Measurements from ENCODE around the gene GRM7. TPM values are rescaled to one million over a fixed set of nuclear protein-coding genes. Genes with fewer than 3 reads are reported as not detected.

GRM7 gene
- total RNA-seq, 1 experiment from 2014 or later, result not detected

DNA sequence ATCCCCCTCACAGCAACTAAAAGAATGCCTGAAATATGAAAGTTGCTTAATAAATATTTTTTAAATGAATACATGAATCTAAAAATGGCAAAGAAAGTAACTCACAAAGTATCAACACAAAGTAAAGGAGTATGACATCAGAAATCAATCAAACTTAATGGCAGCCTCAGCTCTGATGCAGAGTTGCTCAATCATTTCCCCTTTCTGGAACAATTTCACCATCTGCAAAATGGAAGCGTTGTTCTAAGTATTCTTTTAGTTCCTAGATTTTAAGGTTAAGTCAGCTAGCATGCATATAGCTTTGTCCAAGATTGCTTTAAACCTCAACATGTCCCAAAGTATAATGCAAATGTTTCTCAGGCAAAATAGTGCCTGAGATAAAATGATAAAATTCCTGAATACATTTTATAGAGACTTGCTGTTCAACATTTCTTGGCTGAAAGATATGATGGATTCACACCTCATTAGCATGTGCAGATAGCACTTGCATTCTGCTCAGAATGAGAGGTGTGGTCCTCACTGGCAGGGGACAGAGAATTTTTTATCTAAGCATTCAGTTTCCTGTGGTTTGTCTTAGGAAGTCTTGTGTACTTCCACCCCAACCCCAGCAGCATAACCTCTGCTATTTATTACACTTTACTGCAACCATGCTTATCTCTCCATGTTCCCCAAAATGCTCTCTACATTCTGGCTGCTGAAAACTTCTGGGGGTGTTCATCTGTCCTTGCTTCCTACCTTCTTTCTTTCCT lies 429.3 kb downstream of the GRM7 start:
- ChIA-PET POLR2A (ENCODE audit: low non-redundant PET) (no interaction called here), CTCF (no interaction called here)
- no peak for DNase-seq (ENCODE audit: low spot score)
- no peaks in the 10 kb centered on the region for H3K9me3 ChIP-seq (ENCODE audit: low read depth, low read length, poor library complexity, severe bottlenecking)
- no peak overlapping the region for H3K4me3 ChIP-seq (ENCODE audit: low read depth, low read length, poor library complexity, severe bottlenecking)
- TF ChIP-seq, protein P1, sequence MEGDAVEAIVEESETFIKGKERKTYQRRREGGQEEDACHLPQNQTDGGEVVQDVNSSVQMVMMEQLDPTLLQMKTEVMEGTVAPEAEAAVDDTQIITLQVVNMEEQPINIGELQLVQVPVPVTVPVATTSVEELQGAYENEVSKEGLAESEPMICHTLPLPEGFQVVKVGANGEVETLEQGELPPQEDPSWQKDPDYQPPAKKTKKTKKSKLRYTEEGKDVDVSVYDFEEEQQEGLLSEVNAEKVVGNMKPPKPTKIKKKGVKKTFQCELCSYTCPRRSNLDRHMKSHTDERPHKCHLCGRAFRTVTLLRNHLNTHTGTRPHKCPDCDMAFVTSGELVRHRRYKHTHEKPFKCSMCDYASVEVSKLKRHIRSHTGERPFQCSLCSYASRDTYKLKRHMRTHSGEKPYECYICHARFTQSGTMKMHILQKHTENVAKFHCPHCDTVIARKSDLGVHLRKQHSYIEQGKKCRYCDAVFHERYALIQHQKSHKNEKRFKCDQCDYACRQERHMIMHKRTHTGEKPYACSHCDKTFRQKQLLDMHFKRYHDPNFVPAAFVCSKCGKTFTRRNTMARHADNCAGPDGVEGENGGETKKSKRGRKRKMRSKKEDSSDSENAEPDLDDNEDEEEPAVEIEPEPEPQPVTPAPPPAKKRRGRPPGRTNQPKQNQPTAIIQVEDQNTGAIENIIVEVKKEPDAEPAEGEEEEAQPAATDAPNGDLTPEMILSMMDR (conservative IDR thresholded peaks at IDR 0.05; ENCODE audit: low read depth, low read length), result no peak
- no peak for TF ChIP-seq EZH2 (IDR thresholded peaks at IDR 0.05; ENCODE audit: borderline replicate concordance, low read depth, low read length, poor library complexity, severe bottlenecking)
- no peaks in the 10 kb centered on the region for H3K4me1 ChIP-seq (ENCODE audit: insufficient read depth, low read length, poor library complexity, severe bottlenecking)
- intact Hi-C loops (cut with micrococcal nuclease; ENCODE audit: unreplicated experiment), result no loop called here
- no TSS peak for BruUV-seq (replicated peaks)
- no peak overlapping the region for H3K27ac ChIP-seq (ENCODE audit: low read depth, low read length, poor library complexity, severe bottlenecking)
- H3K36me3 ChIP-seq (ENCODE audit: insufficient read depth, low read length, poor library complexity, severe bottlenecking), result no peaks in the 10 kb centered on the region
- no peaks in the 10 kb centered on the region for H3K27me3 ChIP-seq (replicated peaks; ENCODE audit: insufficient read depth, low read depth, low read length, poor library complexity)

DNA sequence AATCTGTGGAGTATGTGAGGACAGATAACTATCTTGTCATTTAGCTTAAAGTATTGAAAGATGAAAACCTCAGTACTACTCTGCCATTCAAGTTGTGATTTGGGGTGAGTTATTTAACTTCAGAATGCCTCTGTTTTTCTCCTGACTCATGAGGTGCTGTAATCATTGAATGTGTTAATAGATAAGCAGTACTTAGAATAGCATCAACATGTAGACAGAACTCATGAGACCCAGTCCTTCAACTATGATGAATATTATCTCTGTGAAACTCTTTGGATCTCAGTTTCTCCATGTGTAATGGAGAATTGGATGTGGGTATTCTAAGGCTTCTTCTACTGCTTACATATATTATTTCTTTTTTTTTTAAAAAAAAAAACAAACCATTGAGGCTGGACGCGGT lies 431.4 kb downstream of the GRM7 start:
- H3K36me3 ChIP-seq (ENCODE audit: insufficient read depth, low read length, poor library complexity, severe bottlenecking), result no peaks in the 10 kb centered on the region
- no peaks in the 10 kb centered on the region for H3K9me3 ChIP-seq (ENCODE audit: low read depth, low read length, poor library complexity, severe bottlenecking)
- no peak overlapping the region for H3K4me3 ChIP-seq (ENCODE audit: low read depth, low read length, poor library complexity, severe bottlenecking)
- H3K27ac ChIP-seq (ENCODE audit: low read depth, low read length, poor library complexity, severe bottlenecking), result no peak overlapping the region
- ChIA-PET CTCF (no interaction called here), POLR2A (ENCODE audit: low non-redundant PET) (no interaction called here)
- no peak for TF ChIP-seq EZH2 (IDR thresholded peaks at IDR 0.05; ENCODE audit: borderline replicate concordance, low read depth, low read length, poor library complexity, severe bottlenecking)
- TF ChIP-seq, protein P1 (conservative IDR thresholded peaks at IDR 0.05; ENCODE audit: low read depth, low read length), result no peak
- DNase-seq (ENCODE audit: low spot score), result no peak
- H3K27me3 ChIP-seq (replicated peaks; ENCODE audit: insufficient read depth, low read depth, low read length, poor library complexity), result no peaks in the 10 kb centered on the region
- BruUV-seq (replicated peaks), result no TSS peak
- no peaks in the 10 kb centered on the region for H3K4me1 ChIP-seq (ENCODE audit: insufficient read depth, low read length, poor library complexity, severe bottlenecking)
- intact Hi-C loops (cut with micrococcal nuclease; ENCODE audit: unreplicated experiment), result no loop called here

DNA sequence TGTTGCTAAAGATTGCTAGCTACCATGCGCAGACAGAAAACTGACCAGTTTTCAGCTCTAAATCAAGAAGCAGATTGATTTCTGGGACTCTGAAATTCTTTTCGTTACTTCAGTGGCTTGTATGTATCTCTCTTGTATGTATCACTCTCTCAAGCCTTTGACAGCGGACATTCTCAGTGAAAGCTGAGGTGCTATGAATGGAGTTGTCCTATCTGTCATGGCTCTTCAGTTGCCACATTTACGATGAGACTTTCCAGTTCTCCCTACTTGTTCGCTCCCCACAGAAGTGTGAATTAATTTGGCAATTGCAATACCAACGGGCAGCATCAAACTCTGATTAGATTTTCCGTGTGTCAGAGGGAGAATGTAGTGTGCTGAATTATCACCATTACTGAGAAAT lies 432.4 kb downstream of the GRM7 start:
- TF ChIP-seq EZH2 (IDR thresholded peaks at IDR 0.05; ENCODE audit: borderline replicate concordance, low read depth, low read length, poor library complexity, severe bottlenecking), result no peak
- TF ChIP-seq, protein P1 (conservative IDR thresholded peaks at IDR 0.05; ENCODE audit: low read depth, low read length), result no peak
- no peak for DNase-seq (ENCODE audit: low spot score)
- Histone ChIP-seq H3K4me3 (ENCODE audit: low read depth, low read length, poor library complexity, severe bottlenecking) (no peak overlapping the region), H3K27ac (ENCODE audit: low read depth, low read length, poor library complexity, severe bottlenecking) (no peak overlapping the region), H3K27me3 (replicated peaks; ENCODE audit: insufficient read depth, low read depth, low read length, poor library complexity) (no peaks in the 10 kb centered on the region), H3K4me1 (ENCODE audit: insufficient read depth, low read length, poor library complexity, severe bottlenecking) (no peaks in the 10 kb centered on the region), H3K9me3 (ENCODE audit: low read depth, low read length, poor library complexity, severe bottlenecking) (no peaks in the 10 kb centered on the region), H3K36me3 (ENCODE audit: insufficient read depth, low read length, poor library complexity, severe bottlenecking) (no peaks in the 10 kb centered on the region)
- ChIA-PET POLR2A (ENCODE audit: low non-redundant PET) (no interaction called here), CTCF (no interaction called here)
- no TSS peak for BruUV-seq (replicated peaks)
- intact Hi-C loops (cut with micrococcal nuclease; ENCODE audit: unreplicated experiment), result no loop called here

All from A673 (cell line).